CD4-positive, alpha-beta T cell (primary cell): Measurements from ENCODE around the gene PRM1. TPM values are rescaled to one million over a fixed set of nuclear protein-coding genes. Genes with fewer than 3 reads are reported as not detected.

Source experiments
- ATAC-seq: fragments of 200-7000 bp; cut with Tn5 transposase; one replicate; pipeline ENCODE4 v1.10.0; 2022; ENCODE audit warnings: mild to moderate bottlenecking; ENCODE audit not compliant: poor library complexity
- CTCF ChIA-PET: fragments of 350-600 bp; sonication (Branson Sonifier 250); formaldehyde crosslinking; loops from one replicate; lab custom pipeline; 2021; ENCODE audit warnings: antibody characterized with exemption, inconsistent platforms; lab: Charles Lee
- POLR2A ChIA-PET: fragments of 350-600 bp; sonication (Branson Sonifier 250); formaldehyde crosslinking; loops from one replicate; lab custom pipeline; 2021; ENCODE audit warnings: antibody characterized with exemption, inconsistent platforms; lab: Charles Lee
- DNase-seq, 14 experiments: peaks; one replicate each; pipeline ENCODE4 v3.0.0-alpha.2; 2013 to 2020; ENCODE audit warnings: mixed read lengths in 2 of 14
- H3K27ac ChIP-seq, 2 donors: one replicate each; pipeline versions ENCODE4 v1.5.1 to v1.7.0; 2013; ENCODE audit warnings: low read length in 2 of 2, low read depth in 1 of 2, mild to moderate bottlenecking in 1 of 2
- H3K27me3 ChIP-seq, 2 experiments: 1 replicate in 1 of 2; 2 replicates in 1 of 2; pipeline versions ENCODE4 v1.6.1 to v1.7.0; 2013; ENCODE audit warnings: low read length in 2 of 2, control low read depth in 1 of 2, mild to moderate bottlenecking in 1 of 2, moderate library complexity in 1 of 2; ENCODE audit not compliant: insufficient read depth in 2 of 2, control insufficient read depth in 1 of 2
- H3K36me3 ChIP-seq: one replicate; pipeline ENCODE4 v1.6.1; 2013; ENCODE audit warnings: low read length, control low read depth; ENCODE audit not compliant: insufficient read depth
- H3K4me1 ChIP-seq: one replicate; pipeline ENCODE4 v1.6.1; 2013; ENCODE audit warnings: low read length, control low read depth; ENCODE audit not compliant: insufficient read depth
- H3K4me3 ChIP-seq: one replicate; pipeline ENCODE4 v1.5.1; 2013; ENCODE audit warnings: mild to moderate bottlenecking, low read length, moderate library complexity
- H3K9me3 ChIP-seq, 2 experiments: 1 replicate in 1 of 2; 2 replicates in 1 of 2; pipeline versions ENCODE4 v1.6.1 to v1.7.0; 2013; ENCODE audit warnings: low read length in 2 of 2, mild to moderate bottlenecking in 2 of 2, control low read depth in 1 of 2, moderate library complexity in 1 of 2; ENCODE audit not compliant: control insufficient read depth in 1 of 2, insufficient read depth in 1 of 2
- H3K27ac Mint-ChIP-seq: one replicate; pipeline ENCODE4 v1.8.0; 2020; ENCODE audit warnings: mixed read lengths
- H3K27me3 Mint-ChIP-seq: one replicate; pipeline ENCODE4 v1.8.0; 2021; ENCODE audit warnings: mixed read lengths
- H3K36me3 Mint-ChIP-seq: one replicate; pipeline ENCODE4 v1.8.0; 2021; ENCODE audit warnings: low read depth, mixed read lengths
- H3K4me1 Mint-ChIP-seq: one replicate; pipeline ENCODE4 v1.8.0; 2021; ENCODE audit warnings: low read depth, mixed read lengths
- H3K4me3 Mint-ChIP-seq: one replicate; pipeline ENCODE4 v1.8.0; 2020; ENCODE audit warnings: mild to moderate bottlenecking, mixed read lengths
- H3K9me3 Mint-ChIP-seq: one replicate; pipeline ENCODE4 v1.8.0; 2020; ENCODE audit warnings: mixed read lengths
- CTCF ChIP-seq: fragments of 200-600 bp; IDR thresholded peaks from one replicate; pipeline ENCODE4 v1.8.0; 2022; ENCODE audit warnings: antibody characterized with exemption, mild to moderate bottlenecking
- intact Hi-C, 2 experiments: fragments of 100-400 bp; cut with DNase I in 1 of 2; cut with micrococcal nuclease in 1 of 2; formaldehyde crosslinking; loops; one replicate each; pipeline versions ENCODE4 v1.15.1 to v1.9.0; 2023 to 2025; cut with DNase I, micrococcal nuclease
- total RNA-seq, 174 experiments: library from RNA in 2 of 174; stranded (reverse) in 2 of 174; gene quantifications; one replicate each; pipeline ENCODE4 v1.2.3 and lab custom pipeline; 2021 to 2026

PRM1 gene
- total RNA-seq, 2 experiments from 2014 or later: not detected

GRCh38 chr16:11239644-11240632 is 41.2 kb downstream of the PRM1 start:
- Histone ChIP-seq H3K36me3 (no peaks in the 10 kb centered on the region), H3K4me1 (peaks cover 27% of the 10 kb centered on the region), H3K27me3 (no peaks in the 10 kb centered on the region), H3K27ac (no peak overlapping the region), H3K4me3 (no peak overlapping the region), H3K9me3 (no peaks in the 10 kb centered on the region)
- CTCF ChIA-PET: no interaction called here
- ATAC-seq (no peak), DNase-seq (no peak)
- POLR2A ChIA-PET: interaction anchor here (1.0 to 1.4 kb wide), 4 partner anchors 7 to 15 kb away, joined by 3 to 13 read pairs (median 6); no protein-coding TSS in a partner anchor
- Mint-ChIP-seq H3K27me3 (no peaks in the 10 kb centered on the region), H3K4me3 (no peak overlapping the region), H3K4me1 (peaks cover 14% of the 10 kb centered on the region), H3K36me3 (no peaks in the 10 kb centered on the region), H3K9me3 (no peaks in the 10 kb centered on the region), H3K27ac (peak overlapping the region; percentile 20)
- intact Hi-C loops: no loop called here
- TF ChIP-seq CTCF: no peak

- ATAC-seq (no peak), DNase-seq (no peak)
- Histone ChIP-seq H3K9me3 (no peaks in the 10 kb centered on the region), H3K27me3 (no peaks in the 10 kb centered on the region), H3K36me3 (no peaks in the 10 kb centered on the region), H3K27ac (no peak overlapping the region), H3K4me3 (no peak overlapping the region), H3K4me1 (peaks cover 41% of the 10 kb centered on the region)
- intact Hi-C loops: no loop called here
- peaks cover 28% of the 10 kb centered on the region for H3K4me1 Mint-ChIP-seq
- no peak overlapping the region for H3K4me3 Mint-ChIP-seq
- H3K27me3 Mint-ChIP-seq: no peaks in the 10 kb centered on the region
- H3K36me3 Mint-ChIP-seq: no peaks in the 10 kb centered on the region
- CTCF ChIA-PET: interaction anchor here (1.3 kb wide), 1 partner anchor 16 kb away, joined by 4 read pairs; no protein-coding TSS in a partner anchor
- H3K27ac Mint-ChIP-seq: peak overlapping the region; percentile 44
- POLR2A ChIA-PET: no interaction called here
- no peak for TF ChIP-seq CTCF
- H3K9me3 Mint-ChIP-seq: no peaks in the 10 kb centered on the region
Observed at GRCh38 chr16:11238272-11239202, 42.6 kb downstream of the PRM1 start.
